ENCODE results near the gene PLCB3.

Gene PLCB3

GRCh38 chr11:64249563-64250414 is 1.5 kb upstream of the PLCB3 start:
- no peak for DNase-seq (ENCODE audit: low read depth in 2 of 2)

- DNase-seq (ENCODE audit: low read depth in 2 of 2) = no peak
Measured at GRCh38 chr11:64250415-64251015, 815 bp upstream of the PLCB3 start.

GRCh38 chr11:64251753-64252002 is 348 bp downstream of the PLCB3 start:
- no peak for DNase-seq (ENCODE audit: low read depth in 2 of 2)

GRCh38 chr11:64252003-64252872 is 908 bp downstream of the PLCB3 start:
- no peak for DNase-seq (ENCODE audit: low read depth in 2 of 2)

GRCh38 chr11:64253043-64253442 is 1.7 kb downstream of the PLCB3 start:
- DNase-seq (ENCODE audit: low read depth in 2 of 2) = no peak

- no peak for DNase-seq (ENCODE audit: low read depth in 2 of 2)
Measured at GRCh38 chr11:64253481-64253880, 2.2 kb downstream of the PLCB3 start.

- no peak for DNase-seq (ENCODE audit: low read depth in 2 of 2)
Measured at GRCh38 chr11:64254326-64254725, 3.0 kb downstream of the PLCB3 start.

- DNase-seq (ENCODE audit: low read depth in 2 of 2) = no peak
Measured at GRCh38 chr11:64255135-64256128, 4.1 kb downstream of the PLCB3 start.

- DNase-seq (ENCODE audit: low read depth in 2 of 2) = no peak
Measured at GRCh38 chr11:64256300-64256699, 5.0 kb downstream of the PLCB3 start.

- DNase-seq (ENCODE audit: low read depth in 2 of 2) = no peak
Measured at GRCh38 chr11:64258356-64258755, 7.0 kb downstream of the PLCB3 start.

GRCh38 chr11:64258946-64259532 is 7.7 kb downstream of the PLCB3 start:
- no peak for DNase-seq (ENCODE audit: low read depth in 2 of 2)

- no peak for DNase-seq (ENCODE audit: low read depth in 2 of 2)
Measured at GRCh38 chr11:64259533-64260067, 8.3 kb downstream of the PLCB3 start.

GRCh38 chr11:64260147-64260708 is 8.9 kb downstream of the PLCB3 start:
- DNase-seq (ENCODE audit: low read depth in 2 of 2) = no peak

GRCh38 chr11:64261556-64262080 is 10.3 kb downstream of the PLCB3 start:
- no peak for DNase-seq (ENCODE audit: low read depth in 2 of 2)

GRCh38 chr11:64262271-64263002 is 11.1 kb downstream of the PLCB3 start:
- DNase-seq (ENCODE audit: low read depth in 2 of 2) = no peak

GRCh38 chr11:64263021-64263946 is 12.0 kb downstream of the PLCB3 start:
- DNase-seq (ENCODE audit: low read depth in 2 of 2) = no peak

- no peak for DNase-seq (ENCODE audit: low read depth in 2 of 2)
Measured at GRCh38 chr11:64263947-64264317, 12.6 kb downstream of the PLCB3 start.

- DNase-seq (ENCODE audit: low read depth in 2 of 2) = no peak
Measured at GRCh38 chr11:64264371-64264852, 13.1 kb downstream of the PLCB3 start.

All from stimulated activated CD8-positive, alpha-beta memory T cell treated with anti-CD3 and anti-CD28 coated beads, Interleukin-7, amount 100 ng/mL, for 4 hours (primary cell).